Esophagus muscularis mucosa (tissue), 2 donors: ENCODE results near the gene ZIC5.

Source experiments
- POLR2A ChIP-seq: fragments of 450-650 bp; IDR thresholded peaks from one replicate; pipeline ENCODE4 v1.6.1; 2017; ENCODE audit warnings: antibody characterized with exemption, moderate library complexity, mild to moderate bottlenecking, low read depth
- POLR2AphosphoS5 ChIP-seq, 2 donors: sonication (generic); formaldehyde crosslinking; IDR thresholded peaks; one replicate each; pipeline ENCODE4 v1.6.1; 2017; ENCODE audit warnings: antibody characterized with exemption in 2 of 2

DNA sequence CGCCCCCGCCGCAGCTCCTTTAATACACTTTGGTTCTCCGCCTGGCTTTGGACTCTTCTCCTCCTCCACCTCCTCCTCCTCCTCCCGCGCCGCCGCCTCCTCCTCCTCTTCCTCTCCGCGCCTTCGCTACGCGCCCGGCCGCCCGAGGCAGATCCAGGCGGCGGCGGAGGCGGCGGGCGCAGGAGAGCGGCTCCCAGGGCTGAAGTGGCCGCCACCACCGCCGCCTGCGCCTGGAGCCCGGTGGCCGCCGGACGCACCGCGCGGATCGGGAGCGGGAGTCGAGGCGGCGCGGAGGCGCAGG lies 10.1 kb upstream of the ZIC5 start, which contains the start of gene ZIC2:
- no peak for TF ChIP-seq POLR2A
- TF ChIP-seq POLR2AphosphoS5 (IDR thresholded peaks at IDR 0.05) = no peak
